HG03571 (cell line): ENCODE data around the gene MYOG.

ENCODE experiments used
- ATAC-seq: cut with Tn5 transposase; IDR thresholded peaks from one replicate; pipeline ENCODE4 v1.9.1; 2021; ENCODE audit not compliant: unreplicated experiment

The MYOG gene

GRCh38 chr1:203073469-203073868, 12.3 kb downstream of the MYOG start:
- ATAC-seq, result no peak

GRCh38 chr1:203072911-203073310, 12.9 kb downstream of the MYOG start:
- ATAC-seq, result no peak

- no peak for ATAC-seq
Measured at GRCh38 chr1:203072002-203072602, 13.7 kb downstream of the MYOG start.

DNA sequence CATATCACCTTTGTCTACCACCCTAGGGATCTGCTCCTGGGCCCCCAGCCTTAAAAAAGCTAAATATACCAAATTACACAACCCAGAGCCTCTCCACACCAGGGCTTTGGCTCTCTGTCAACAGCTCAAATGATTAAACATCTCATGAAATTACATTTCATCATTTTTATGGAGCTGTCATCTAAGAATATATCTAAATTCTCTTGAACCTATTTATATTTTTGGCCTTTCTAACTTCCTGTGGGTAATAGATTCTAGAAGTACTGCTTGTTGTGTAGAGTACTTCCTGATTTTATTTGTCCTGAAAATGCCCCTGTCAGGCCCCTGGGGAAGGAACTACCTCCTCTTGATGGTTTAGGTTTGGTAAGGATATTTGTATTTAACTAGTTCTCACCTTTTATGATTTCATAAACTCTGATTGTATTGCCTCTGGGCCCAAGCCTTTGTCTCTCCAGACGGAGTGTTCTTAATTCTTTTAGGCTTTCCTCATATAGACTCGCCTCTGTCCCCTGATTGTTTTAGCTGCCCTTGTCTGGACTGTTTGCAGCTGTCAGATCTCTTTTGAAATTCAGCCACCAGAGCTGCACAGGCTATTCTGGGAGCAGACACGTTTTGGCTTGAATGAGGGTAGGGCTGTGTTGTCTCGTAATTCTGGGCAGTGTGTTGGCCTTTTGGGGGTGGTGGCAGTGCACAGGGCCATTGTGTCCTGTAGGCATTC, 16.6 kb downstream of the MYOG start:
- ATAC-seq, result no peak

- ATAC-seq, result no peak
Measured at GRCh38 chr1:203066965-203067364, 18.8 kb downstream of the MYOG start.

DNA sequence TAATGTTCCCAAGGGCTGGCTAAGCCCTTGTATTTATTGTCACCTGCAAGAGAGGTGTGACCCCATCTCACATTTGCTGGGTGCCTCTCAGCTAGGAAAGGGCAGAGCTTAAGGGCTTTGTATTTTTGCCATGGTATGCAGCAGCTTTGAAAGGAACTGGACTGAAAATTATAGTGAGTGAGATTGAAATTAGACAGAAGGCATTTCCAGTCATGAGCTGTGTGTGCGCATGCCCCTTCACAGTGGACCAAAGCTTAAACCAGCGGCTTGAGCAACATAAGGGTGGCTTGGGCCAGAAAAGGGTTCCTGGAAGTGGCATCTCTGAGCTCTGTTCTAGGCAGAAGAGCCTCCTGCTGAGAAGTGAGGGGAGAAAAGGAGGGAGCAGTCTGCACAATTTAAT, 19.8 kb downstream of the MYOG start:
- ATAC-seq, result no peak

DNA sequence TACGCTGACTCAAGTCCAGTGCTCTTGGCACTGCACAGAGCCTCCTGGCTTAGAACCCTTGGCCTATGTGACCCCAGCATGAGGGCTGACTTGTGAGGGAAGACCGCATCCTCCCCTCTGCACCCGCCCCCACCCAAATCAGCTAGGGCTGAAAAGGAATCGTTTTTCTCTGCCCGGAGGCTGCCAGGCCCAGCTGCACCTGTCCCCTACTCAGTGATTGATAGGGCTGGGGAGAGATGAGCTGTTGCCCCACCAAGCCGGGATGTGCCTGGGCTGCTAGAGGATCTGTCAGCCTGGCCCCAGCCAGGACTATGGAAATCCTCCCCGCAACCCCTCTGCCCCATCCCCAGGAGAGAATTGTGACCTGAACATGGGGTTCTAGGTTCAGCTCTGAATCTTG, 20.6 kb downstream of the MYOG start:
- no peak for ATAC-seq

DNA sequence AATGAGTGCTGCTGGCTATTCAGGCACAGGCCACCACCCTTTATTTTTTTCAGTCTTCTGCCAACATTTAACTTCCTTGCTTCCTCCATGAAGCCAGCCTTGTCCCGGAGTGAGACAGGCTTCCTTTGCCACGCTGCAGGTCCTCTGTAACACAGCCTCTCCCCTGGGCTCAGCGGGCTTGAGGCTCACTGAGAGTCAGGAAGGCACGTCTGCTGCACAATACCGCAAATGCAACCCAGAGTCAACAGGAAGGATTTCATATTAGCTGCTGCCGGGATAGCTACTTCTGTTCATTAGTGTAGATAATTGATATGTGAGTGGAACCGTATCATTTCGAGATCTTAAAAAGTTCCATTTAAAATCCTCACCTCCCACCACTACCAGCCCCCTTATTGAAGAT, 22.5 kb downstream of the MYOG start:
- no peak for ATAC-seq

DNA sequence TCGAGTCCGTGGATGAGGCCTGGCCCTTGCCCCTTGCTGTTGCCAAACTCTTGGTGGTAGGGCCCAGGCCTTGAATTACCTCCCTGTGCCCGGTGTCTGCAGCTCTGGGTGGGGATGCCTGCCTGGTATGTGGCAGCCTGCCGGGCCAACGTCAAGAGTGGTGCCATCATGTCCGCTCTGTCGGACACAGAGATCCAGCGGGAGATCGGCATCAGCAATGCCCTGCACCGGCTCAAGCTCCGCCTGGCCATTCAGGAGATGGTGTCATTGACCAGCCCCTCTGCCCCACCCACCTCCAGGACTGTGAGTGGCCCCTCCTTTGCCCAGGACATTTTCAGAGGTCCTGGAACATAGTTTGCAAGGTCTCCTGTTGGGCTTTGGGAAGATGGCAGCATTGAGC, 25.7 kb downstream of the MYOG start:
- no peak for ATAC-seq

- ATAC-seq, result no peak
Measured at GRCh38 chr1:203059485-203059884, 26.3 kb downstream of the MYOG start.

DNA sequence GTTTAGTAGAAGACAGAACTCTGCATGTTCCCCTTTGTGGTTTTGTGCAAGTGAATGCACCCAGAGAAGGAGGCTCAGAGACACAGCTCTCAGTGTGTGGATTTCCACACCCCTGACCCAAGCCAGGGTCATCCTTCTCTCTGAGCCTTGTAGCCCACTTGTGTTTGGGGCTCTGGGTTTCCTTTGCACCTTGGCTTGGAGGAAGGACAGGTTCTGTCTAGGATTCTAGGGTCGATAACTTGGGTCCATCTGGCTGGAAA, 27.2 kb downstream of the MYOG start:
- no peak for ATAC-seq

DNA sequence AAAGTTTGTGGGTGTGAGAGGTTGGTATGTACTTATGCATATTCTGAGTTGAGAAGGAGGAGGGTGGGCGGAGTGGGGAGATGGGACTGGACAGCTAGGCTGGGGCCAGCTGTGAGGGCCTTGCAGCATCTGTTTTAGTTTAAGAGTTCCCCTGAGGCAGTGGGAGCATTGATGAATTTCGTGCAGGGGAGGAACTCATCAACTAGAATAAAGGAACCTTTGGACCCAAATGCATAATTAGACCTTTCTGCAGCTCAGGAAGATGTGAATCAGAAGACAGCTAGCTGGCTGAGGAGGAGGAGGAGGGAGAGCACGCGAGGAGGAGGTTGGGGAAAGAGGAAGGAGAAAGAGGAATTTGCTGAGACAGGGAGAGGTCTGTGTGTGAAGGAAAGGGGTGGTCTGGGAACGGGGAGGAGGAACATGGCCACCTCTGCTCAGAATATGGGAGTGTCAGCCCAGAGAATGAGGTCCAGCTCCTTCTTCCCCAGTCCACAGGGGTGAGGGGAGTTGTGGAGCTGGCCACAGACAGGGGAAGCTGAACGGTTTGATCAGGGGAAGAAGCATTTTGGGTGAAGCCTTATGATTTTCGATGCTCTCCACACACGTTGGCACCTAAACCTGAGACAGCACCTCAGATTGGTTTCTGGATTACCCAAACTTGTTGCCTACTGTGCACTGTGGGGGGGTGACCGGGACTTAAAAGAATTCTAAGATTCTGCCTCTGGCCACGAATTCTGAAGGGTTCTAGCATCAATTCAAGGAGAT, 27.7 kb downstream of the MYOG start:
- ATAC-seq, result no peak

GRCh38 chr1:203056516-203056915, 29.3 kb downstream of the MYOG start:
- no peak for ATAC-seq

DNA sequence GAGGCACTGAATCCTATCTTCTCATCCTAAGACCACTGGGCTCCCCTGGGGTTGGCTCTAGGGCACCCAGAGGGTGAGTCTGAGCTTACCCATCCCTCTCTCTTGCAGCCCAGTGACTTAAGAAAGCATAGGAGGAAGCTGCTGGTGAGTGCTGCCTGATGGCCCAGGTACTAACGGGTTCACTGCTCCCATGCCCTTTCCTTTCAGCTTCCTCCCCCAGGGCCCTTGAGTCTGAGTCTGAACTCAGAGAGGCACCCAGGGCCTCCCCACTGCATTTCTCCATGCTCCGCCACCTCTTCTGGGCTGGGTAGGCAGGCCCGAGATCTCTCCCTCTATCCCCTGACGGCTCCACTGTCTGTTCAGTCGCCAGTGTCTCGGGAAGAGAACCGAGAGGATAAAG, 29.8 kb downstream of the MYOG start:
- ATAC-seq, result no peak

DNA sequence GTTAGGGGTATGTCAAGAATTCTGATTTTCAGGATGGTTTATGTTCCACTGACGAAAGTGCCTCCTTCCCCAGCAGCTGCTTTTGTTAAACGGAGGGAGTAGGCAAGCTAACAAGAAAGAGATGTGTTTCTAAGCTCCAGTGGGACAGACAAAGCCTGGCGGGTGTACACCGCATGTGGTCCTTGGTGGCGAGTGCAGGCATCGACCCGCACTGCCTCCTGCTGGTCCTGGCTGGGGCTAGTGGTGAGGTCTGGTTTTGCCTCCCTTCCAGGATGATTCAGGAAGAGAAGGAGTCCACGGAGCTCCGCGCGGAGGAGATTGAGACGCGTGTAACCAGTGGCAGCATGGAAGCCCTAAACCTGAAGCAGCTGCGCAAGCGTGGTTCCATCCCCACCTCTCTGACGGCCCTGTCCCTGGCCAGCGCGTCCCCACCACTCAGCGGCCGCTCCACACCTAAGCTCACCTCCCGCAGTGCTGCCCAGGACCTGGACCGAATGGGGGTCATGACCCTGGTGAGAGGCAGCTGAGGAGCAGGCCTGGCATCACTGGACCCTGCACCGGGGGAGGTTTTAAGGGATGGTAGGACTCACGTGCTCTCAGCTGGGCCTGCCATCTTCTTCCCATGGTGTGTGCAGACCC, 30.5 kb downstream of the MYOG start:
- ATAC-seq, result no peak

DNA sequence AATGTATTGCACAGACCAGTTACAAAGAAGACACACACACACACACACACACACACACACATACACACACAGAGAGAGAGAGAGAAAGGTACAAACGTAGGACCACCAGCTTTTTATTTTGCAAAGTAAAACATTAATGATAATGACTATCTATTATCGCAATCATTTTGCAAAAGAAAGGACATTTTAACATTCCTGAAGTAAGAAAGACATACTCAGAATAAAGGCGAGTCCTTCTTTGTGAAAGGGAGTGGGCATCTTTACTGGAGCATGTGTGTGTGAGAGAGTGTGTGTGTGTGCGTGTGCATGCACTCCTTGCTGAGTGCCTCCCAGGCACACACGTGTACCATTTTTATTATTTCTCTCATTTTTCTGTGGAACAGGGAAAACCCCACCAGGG, 31.2 kb downstream of the MYOG start:
- ATAC-seq, result no peak

GRCh38 chr1:203054184-203054583, 31.6 kb downstream of the MYOG start:
- ATAC-seq, result no peak

DNA sequence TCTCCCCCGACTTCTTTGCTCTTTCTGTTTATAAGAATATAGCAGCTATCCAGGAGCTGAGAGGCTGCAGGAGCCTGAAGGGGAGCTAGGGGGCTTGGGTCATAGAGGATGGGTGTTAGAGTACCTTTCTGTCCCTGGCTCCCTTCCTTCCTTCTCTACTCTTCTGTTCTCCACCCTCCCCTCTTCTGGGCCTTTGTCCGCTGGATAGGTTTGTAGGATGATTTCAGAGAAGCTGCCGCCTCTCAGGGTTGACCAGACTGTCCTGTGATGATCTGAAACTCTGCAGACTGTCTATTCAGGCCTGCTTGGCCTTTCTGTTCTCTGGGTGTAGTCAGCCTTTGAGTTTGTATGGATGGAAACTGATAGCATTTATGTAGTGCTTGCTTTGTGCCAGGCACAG, 33.2 kb downstream of the MYOG start:
- ATAC-seq, result no peak

GRCh38 chr1:203051841-203052324, 33.9 kb downstream of the MYOG start:
- ATAC-seq, result no peak

GRCh38 chr1:203050826-203051225, 35.0 kb downstream of the MYOG start:
- ATAC-seq, result no peak

GRCh38 chr1:203049576-203050180, 36.1 kb downstream of the MYOG start:
- ATAC-seq, result no peak

DNA sequence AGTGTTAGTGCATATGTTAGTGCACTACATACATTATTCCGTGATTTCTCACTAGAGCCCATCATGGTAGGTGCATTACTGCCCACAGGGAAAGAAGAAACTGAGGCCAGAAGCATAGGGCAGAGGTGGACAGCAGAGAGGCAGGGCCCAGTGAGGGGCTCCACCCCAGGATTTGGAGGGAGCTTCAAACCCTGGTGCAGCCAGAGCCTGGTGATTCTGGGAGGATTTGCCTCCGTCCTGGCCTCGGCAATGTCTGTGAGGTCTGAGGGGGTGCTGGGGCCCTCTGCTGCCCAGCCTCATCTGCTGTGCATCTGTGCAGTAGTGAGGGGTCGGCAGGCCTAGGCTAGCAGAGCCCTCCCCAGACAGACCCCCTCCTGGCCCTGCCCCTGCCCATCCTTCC, 36.7 kb downstream of the MYOG start:
- no peak for ATAC-seq
